PC-9 (cell line): ENCODE results near the gene GID4. TPM values are rescaled to one million over a fixed set of nuclear protein-coding genes. Genes with fewer than 3 reads are reported as not detected.
"Not testable (repeated sequence)": the region's sequence is repeated elsewhere in the genome, so short reads cannot be mapped to it uniquely, and the experiment has no call there.

Source experiments
- BruUV-seq: library from RNA; stranded (reverse); fragments of 400-500 nt; replicated peaks from 2 replicates; lab custom pipeline; 2021; lab: Mats Ljungman, UMichigan
- CTCF ChIA-PET: fragments of 300-600 bp; sonication (Branson Sonifier 250); formaldehyde crosslinking; loops from one replicate; lab custom pipeline; 2022; ENCODE audit warnings: antibody characterized with exemption; lab: Charles Lee
- POLR2A ChIA-PET: fragments of 300-600 bp; sonication (Branson Sonifier 250); formaldehyde crosslinking; loops from one replicate; lab custom pipeline; 2022; ENCODE audit warnings: antibody characterized with exemption; ENCODE audit not compliant: unreplicated experiment; lab: Charles Lee
- DNase-seq, 2 experiments: peaks; one replicate each; pipeline versions ENCODE4 v3.0.0 to v3.0.0-alpha.2; 2015 to 2022; ENCODE audit warnings: mixed read lengths in 1 of 2
- H2AFZ ChIP-seq: fragments of 200-600 bp; sonication (generic); 2 replicates; pipeline ENCODE4 v1.8.1; 2017; ENCODE audit warnings: antibody characterized with exemption
- H3F3A ChIP-seq: fragments of 200-600 bp; sonication (generic); 2 replicates; pipeline ENCODE4 v1.8.1; 2017; ENCODE audit warnings: antibody characterized with exemption, mild to moderate bottlenecking, low read depth; ENCODE audit not compliant: insufficient read depth
- H3K27ac ChIP-seq: fragments of 200-600 bp; sonication (generic); 2 replicates; pipeline ENCODE4 v1.6.1; 2016; ENCODE audit warnings: mixed run types
- H3K27me3 ChIP-seq: fragments of 200-600 bp; sonication (generic); 2 replicates; pipeline ENCODE4 v1.6.1; 2016; ENCODE audit warnings: low read depth, mixed run types; ENCODE audit not compliant: insufficient read depth
- H3K36me3 ChIP-seq: fragments of 200-600 bp; sonication (generic); 2 replicates; pipeline ENCODE4 v1.6.1; 2016; ENCODE audit warnings: low read depth, mixed run types
- H3K4me1 ChIP-seq: fragments of 200-600 bp; sonication (generic); replicated peaks from 2 replicates; pipeline ENCODE4 v1.6.1; 2016; ENCODE audit warnings: mixed run types; ENCODE audit not compliant: insufficient read depth
- H3K4me2 ChIP-seq: fragments of 200-600 bp; sonication (generic); 2 replicates; pipeline ENCODE4 v1.6.1; 2017; ENCODE audit warnings: mixed run types
- H3K4me3 ChIP-seq: fragments of 200-600 bp; sonication (generic); 2 replicates; pipeline ENCODE4 v1.6.1; 2016; ENCODE audit warnings: mixed run types
- H3K79me2 ChIP-seq: fragments of 200-600 bp; sonication (generic); 2 replicates; pipeline ENCODE4 v1.6.1; 2017; ENCODE audit warnings: low read depth, mixed run types
- H3K9me2 ChIP-seq: fragments of 200-600 bp; sonication (generic); 2 replicates; pipeline ENCODE4 v1.8.1; 2017; ENCODE audit warnings: mild to moderate bottlenecking; ENCODE audit not compliant: insufficient read depth
- H3K9me3 ChIP-seq: fragments of 200-600 bp; sonication (generic); 2 replicates; pipeline ENCODE4 v1.8.1; 2016; ENCODE audit warnings: low read depth; ENCODE audit not compliant: insufficient read depth
- H4K20me1 ChIP-seq: fragments of 200-600 bp; sonication (generic); 2 replicates; pipeline ENCODE4 v1.8.1; 2017; ENCODE audit not compliant: insufficient read depth
- CTCF ChIP-seq: fragments of 200-600 bp; sonication (generic); conservative IDR thresholded peaks from 2 replicates; pipeline ENCODE4 v1.6.1; 2017; ENCODE audit warnings: mixed run types, antibody characterized with exemption, mild to moderate bottlenecking, moderate library complexity
- EZH2 ChIP-seq: fragments of 200-600 bp; sonication (generic); IDR thresholded peaks from 2 replicates; pipeline ENCODE4 v1.8.0; 2017; ENCODE audit warnings: antibody characterized with exemption, low read depth
- intact Hi-C: fragments of 100-400 bp; cut with micrococcal nuclease; formaldehyde crosslinking; loops from one replicate; pipeline ENCODE4 v1.10.0; 2022; ENCODE audit not compliant: unreplicated experiment
- total RNA-seq: library from RNA; stranded (reverse); gene quantifications from 2 replicates; pipeline ENCODE4 v1.2.3, GENCODE V29; 2021

The GID4 gene
- total RNA-seq, 1 experiment from 2014 or later: 19.0 TPM

- POLR2A ChIA-PET: no interaction called here
- intact Hi-C loops: loop anchor here (5.0 kb wide), 1 partner anchor 39 kb away; no protein-coding TSS in a partner anchor
Measured at GRCh38 chr17:17993366-17993765, 45.8 kb upstream of the GID4 start.

GRCh38 chr17:17993852-17994251, 45.4 kb upstream of the GID4 start:
- CTCF ChIA-PET: no interaction called here
- TF ChIP-seq EZH2 (no peak), CTCF (no peak)

More at GRCh38 chr17:17993366-17993765, 45.8 kb upstream of the GID4 start:
- TF ChIP-seq CTCF (no peak), EZH2 (no peak)
- no peak overlapping the region for H3K27ac ChIP-seq
- H3K4me2 ChIP-seq: no peak overlapping the region
- no peak overlapping the region for H2AFZ ChIP-seq
- H3F3A ChIP-seq: peaks cover 26% of the 10 kb centered on the region
- H3K36me3 ChIP-seq: no peaks in the 10 kb centered on the region
- H3K4me3 ChIP-seq: no peak overlapping the region
- no peaks in the 10 kb centered on the region for H3K27me3 ChIP-seq
- DNase-seq: no peak
- H3K9me3 ChIP-seq: no peaks in the 10 kb centered on the region
- BruUV-seq: no TSS peak
- H3K9me2 ChIP-seq: no peaks in the 10 kb centered on the region
- H3K4me1 ChIP-seq: peaks cover 31% of the 10 kb centered on the region
- H4K20me1 ChIP-seq: no peaks in the 10 kb centered on the region
- no peaks in the 10 kb centered on the region for H3K79me2 ChIP-seq
- CTCF ChIA-PET: no interaction called here

GRCh38 chr17:17994271-17995069, 44.7 kb upstream of the GID4 start:
- Histone ChIP-seq H3K9me2 (no peaks in the 10 kb centered on the region), H3K4me1 (peaks cover 22% of the 10 kb centered on the region), H3K27ac (no peak overlapping the region), H3K36me3 (no peaks in the 10 kb centered on the region), H3K4me2 (no peak overlapping the region), H2AFZ (no peak overlapping the region), H3F3A (peaks cover 20% of the 10 kb centered on the region), H3K27me3 (no peaks in the 10 kb centered on the region), H3K9me3 (no peaks in the 10 kb centered on the region), H3K4me3 (no peak overlapping the region), H4K20me1 (no peaks in the 10 kb centered on the region), H3K79me2 (no peaks in the 10 kb centered on the region)
- BruUV-seq: no TSS peak
- TF ChIP-seq CTCF: peak; percentile 31; the same call in 1 of the 2 replicates
- no peak for TF ChIP-seq EZH2
- no peak for DNase-seq
- intact Hi-C loops: loop anchor here (5.0 kb wide), 1 partner anchor 38 kb away; no protein-coding TSS in a partner anchor
- POLR2A ChIA-PET: no interaction called here
- CTCF ChIA-PET: no interaction called here

More at GRCh38 chr17:17993852-17994251, 45.4 kb upstream of the GID4 start:
- H3K27me3 ChIP-seq: no peaks in the 10 kb centered on the region
- H4K20me1 ChIP-seq: no peaks in the 10 kb centered on the region
- H3F3A ChIP-seq: peaks cover 26% of the 10 kb centered on the region
- no peak overlapping the region for H3K4me3 ChIP-seq
- no peak overlapping the region for H3K27ac ChIP-seq
- BruUV-seq: no TSS peak
- H3K4me2 ChIP-seq: no peak overlapping the region
- H2AFZ ChIP-seq: no peak overlapping the region
- H3K79me2 ChIP-seq: no peaks in the 10 kb centered on the region
- H3K36me3 ChIP-seq: no peaks in the 10 kb centered on the region
- intact Hi-C loops: loop anchor here (5.0 kb wide), 1 partner anchor 38 kb away; no protein-coding TSS in a partner anchor
- H3K4me1 ChIP-seq: peaks cover 29% of the 10 kb centered on the region
- no peaks in the 10 kb centered on the region for H3K9me3 ChIP-seq
- H3K9me2 ChIP-seq: no peaks in the 10 kb centered on the region
- no peak for DNase-seq
- POLR2A ChIA-PET: no interaction called here

- BruUV-seq, H4K20me1 ChIP-seq, DNase-seq, H3K79me2 ChIP-seq, H3K27me3 ChIP-seq, H3K4me1 ChIP-seq, H3K9me3 ChIP-seq, H3K27ac ChIP-seq, H3F3A ChIP-seq, H3K36me3 ChIP-seq, H3K4me2 ChIP-seq, intact Hi-C loops, H2AFZ ChIP-seq, H3K4me3 ChIP-seq, H3K9me2 ChIP-seq, CTCF ChIA-PET: not testable (repeated sequence)
- POLR2A ChIA-PET: interaction anchor here (0.6 kb wide), 1 partner anchor 8 kb away, joined by 16 read pairs; no protein-coding TSS in a partner anchor
Measured at GRCh38 chr17:17995887-17996286, 43.3 kb upstream of the GID4 start.
